Measurements from ENCODE around the gene ABCG8.

DNA sequence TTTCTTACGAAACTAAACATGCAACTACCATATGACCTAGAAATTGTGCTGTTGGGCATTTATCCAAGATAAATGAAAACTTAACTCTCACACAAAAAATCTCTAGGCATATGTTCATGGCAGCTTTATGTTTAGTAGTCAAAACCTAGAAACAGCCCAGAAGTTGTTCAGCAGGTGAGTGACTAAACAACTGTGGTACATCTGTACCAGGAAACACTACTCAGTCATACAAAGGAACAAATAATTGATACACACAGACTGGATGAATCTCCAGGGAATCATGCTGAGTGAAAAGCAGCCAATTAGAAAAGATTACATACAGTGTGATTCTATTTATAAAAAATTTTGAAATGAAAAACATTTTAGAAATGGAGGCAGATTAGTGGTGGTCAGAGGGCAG, 35.7 kb upstream of the ABCG8 start:
- TF ChIP-seq CTCF (IDR thresholded peaks at IDR 0.05; ENCODE audit: low read depth, low read length), result no peak
- TF ChIP-seq POLR2A (IDR thresholded peaks at IDR 0.05; ENCODE audit: extremely low read depth, insufficient read length), result no peak

Data from NB4 (cell line).